WTC11 (cell line): ENCODE results near the gene PFKP.

ENCODE experiments used
- IRF2 ChIP-seq: sonication (generic); formaldehyde crosslinking; IDR thresholded peaks from 2 replicates; pipeline ENCODE4 v1.8.0; 2022; ENCODE audit warnings: low read depth, missing genetic modification reagents, borderline replicate concordance
- TCF7 ChIP-seq: sonication (generic); formaldehyde crosslinking; IDR thresholded peaks from 2 replicates; pipeline ENCODE4 v1.8.0; 2022; ENCODE audit warnings: mild to moderate bottlenecking, low read depth, missing genetic modification reagents, moderate library complexity
- TF ChIP-seq, protein P1 (sequence below): sonication (generic); formaldehyde crosslinking; IDR thresholded peaks from 2 replicates; pipeline ENCODE4 v1.8.1; 2023; ENCODE audit warnings: mild to moderate bottlenecking, moderate library complexity, missing genetic modification reagents
- TF ChIP-seq, protein P2 (sequence below): fragments of 200-600 bp; IDR thresholded peaks from 2 replicates; pipeline ENCODE4 v1.8.0; 2022; ENCODE audit warnings: antibody characterized with exemption
- TF ChIP-seq, protein P3 (sequence below): sonication (generic); formaldehyde crosslinking; IDR thresholded peaks from 2 replicates; pipeline ENCODE4 v1.8.0; 2023; ENCODE audit warnings: missing genetic modification reagents

DNA sequence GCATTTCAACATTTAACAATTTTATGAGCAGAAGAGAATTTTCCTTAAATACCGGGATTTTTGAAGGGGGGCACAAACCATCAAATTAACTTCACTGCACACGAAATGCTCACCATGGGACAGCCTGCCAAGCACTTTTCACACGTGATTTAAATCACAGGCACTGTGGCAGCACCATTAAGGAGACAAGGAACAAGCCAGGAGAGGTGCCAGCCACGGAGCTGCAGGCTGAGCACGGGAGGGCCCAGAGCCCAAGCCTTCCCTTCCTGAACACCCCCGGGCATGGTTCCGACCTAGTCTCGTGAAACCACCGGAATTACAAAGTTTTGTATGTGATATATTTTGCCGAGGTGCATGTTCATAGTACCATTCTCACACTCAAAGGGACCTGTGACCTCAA lies 91.8 kb downstream of the PFKP start:
- TF ChIP-seq IRF2 (CRISPR knock-in tag) (no peak), TCF7 (CRISPR knock-in tag) (no peak)
- TF ChIP-seq, protein P1, sequence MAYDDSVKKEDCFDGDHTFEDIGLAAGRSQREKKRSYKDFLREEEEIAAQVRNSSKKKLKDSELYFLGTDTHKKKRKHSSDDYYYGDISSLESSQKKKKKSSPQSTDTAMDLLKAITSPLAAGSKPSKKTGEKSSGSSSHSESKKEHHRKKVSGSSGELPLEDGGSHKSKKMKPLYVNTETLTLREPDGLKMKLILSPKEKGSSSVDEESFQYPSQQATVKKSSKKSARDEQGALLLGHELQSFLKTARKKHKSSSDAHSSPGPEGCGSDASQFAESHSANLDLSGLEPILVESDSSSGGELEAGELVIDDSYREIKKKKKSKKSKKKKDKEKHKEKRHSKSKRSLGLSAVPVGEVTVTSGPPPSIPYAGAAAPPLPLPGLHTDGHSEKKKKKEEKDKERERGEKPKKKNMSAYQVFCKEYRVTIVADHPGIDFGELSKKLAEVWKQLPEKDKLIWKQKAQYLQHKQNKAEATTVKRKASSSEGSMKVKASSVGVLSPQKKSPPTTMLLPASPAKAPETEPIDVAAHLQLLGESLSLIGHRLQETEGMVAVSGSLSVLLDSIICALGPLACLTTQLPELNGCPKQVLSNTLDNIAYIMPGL: no peak
- TF ChIP-seq, protein P2, sequence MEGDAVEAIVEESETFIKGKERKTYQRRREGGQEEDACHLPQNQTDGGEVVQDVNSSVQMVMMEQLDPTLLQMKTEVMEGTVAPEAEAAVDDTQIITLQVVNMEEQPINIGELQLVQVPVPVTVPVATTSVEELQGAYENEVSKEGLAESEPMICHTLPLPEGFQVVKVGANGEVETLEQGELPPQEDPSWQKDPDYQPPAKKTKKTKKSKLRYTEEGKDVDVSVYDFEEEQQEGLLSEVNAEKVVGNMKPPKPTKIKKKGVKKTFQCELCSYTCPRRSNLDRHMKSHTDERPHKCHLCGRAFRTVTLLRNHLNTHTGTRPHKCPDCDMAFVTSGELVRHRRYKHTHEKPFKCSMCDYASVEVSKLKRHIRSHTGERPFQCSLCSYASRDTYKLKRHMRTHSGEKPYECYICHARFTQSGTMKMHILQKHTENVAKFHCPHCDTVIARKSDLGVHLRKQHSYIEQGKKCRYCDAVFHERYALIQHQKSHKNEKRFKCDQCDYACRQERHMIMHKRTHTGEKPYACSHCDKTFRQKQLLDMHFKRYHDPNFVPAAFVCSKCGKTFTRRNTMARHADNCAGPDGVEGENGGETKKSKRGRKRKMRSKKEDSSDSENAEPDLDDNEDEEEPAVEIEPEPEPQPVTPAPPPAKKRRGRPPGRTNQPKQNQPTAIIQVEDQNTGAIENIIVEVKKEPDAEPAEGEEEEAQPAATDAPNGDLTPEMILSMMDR: no peak
- TF ChIP-seq, protein P3, sequence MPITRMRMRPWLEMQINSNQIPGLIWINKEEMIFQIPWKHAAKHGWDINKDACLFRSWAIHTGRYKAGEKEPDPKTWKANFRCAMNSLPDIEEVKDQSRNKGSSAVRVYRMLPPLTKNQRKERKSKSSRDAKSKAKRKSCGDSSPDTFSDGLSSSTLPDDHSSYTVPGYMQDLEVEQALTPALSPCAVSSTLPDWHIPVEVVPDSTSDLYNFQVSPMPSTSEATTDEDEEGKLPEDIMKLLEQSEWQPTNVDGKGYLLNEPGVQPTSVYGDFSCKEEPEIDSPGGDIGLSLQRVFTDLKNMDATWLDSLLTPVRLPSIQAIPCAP (CRISPR knock-in tag): no peak
